Endothelial cell of umbilical vein (primary cell): ENCODE measurements around the gene NHSL2.

Experiments used
- CTCF ChIP-seq, 2 donors: IDR thresholded peaks; 1 replicate in 1 of 2; 2 replicates in 1 of 2; pipeline ENCODE4 v1.5.1; 2011; ENCODE audit warnings: low read length in 2 of 2, mild to moderate bottlenecking in 2 of 2, moderate library complexity in 2 of 2, control low read depth in 1 of 2, inconsistent platforms in 1 of 2, low read depth in 1 of 2; ENCODE audit not compliant: insufficient read depth in 1 of 2; ENCODE audit errors: extremely low read depth in 1 of 2
- MAX ChIP-seq: IDR thresholded peaks from 2 replicates; pipeline ENCODE4 v1.6.1; 2011; ENCODE audit not compliant: insufficient read depth, insufficient read length

- peak; percentile 67 to 80 for TF ChIP-seq CTCF (IDR thresholded peaks at IDR 0.05; ENCODE audit: extremely low read depth in 1 of 2, insufficient read depth in 1 of 2, low read depth in 1 of 2, low read length in 2 of 2)
- TF ChIP-seq MAX = no peak
Observed at GRCh38 chrX:72126539-72127140, 216.0 kb downstream of the NHSL2 start.
